Endometrium (tissue), 2 donors: ENCODE results near the gene ABI1.
"Not testable (repeated sequence)": the region's sequence is repeated elsewhere in the genome, so short reads cannot be mapped to it uniquely, and the experiment has no call there.

Experiments
- FAIRE-seq: peaks from 2 replicates; lab custom pipeline; 2012; peaks lifted over from hg19 to GRCh38; lab: Jason Lieb, UNC
- donor health status: control.
- donor health status: control.

Gene ABI1

DNA sequence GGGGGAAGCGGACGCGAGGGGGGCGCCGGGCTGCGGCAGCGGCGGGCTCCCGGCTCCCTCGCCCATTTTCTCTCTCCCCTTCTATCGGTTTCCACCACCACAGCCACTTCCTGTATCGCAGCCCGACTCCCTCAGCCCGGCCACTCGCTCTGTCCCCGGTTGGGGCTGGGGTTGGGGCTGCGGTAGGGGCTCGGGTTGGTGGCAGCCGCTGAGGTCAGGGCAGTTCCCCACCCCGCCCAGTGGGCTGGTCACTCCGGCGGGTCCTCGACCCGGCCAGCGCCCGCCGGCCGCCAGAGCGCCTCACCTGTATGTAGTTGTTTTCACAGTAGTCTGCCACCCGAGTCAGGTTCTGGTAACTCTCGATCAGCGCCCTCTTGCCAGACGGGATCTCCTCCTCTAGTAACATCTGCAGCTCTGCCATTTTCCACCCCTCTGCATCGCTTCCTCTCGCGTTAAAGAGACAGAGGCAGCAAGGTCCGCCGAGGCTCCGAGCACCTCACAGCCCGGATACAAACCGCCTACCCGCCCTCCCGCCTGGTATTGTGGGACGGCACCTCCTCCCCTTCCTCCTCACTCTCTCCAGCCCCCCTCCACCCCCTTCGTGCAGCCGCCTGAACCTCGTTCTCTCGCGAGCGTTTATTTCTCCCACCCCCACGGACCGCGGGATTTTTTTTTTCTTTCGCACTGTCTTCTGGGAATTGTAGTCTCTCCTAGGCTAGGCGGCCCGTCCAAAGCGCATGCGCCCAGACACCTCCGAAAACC is at the start of gene ABI1:
ABI1 (minus strand) TSS at position 516 of the 762 bp plus-strand sequence; CDS start at position 421, 95 bp downstream.
- FAIRE-seq: peak; percentile 96

DNA sequence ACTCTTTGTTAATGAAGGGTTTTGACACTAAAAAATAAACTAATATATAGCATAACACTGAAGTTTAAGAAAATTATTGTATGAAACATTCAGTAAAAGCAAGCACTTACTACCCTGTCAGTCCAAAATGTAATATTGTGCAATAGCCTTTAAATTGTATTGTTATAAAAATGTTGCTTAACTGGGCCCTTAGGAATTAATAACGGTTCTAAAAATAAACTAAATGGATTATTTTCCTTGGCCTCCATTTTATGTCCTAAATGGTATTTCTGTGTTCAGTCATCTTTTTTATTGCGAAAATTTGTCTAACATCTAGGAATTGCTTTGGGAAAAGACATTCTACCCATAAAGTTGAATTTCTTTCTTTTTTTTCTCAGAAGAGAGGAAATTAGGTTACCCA is 49.0 kb upstream of the ABI1 start:
- no peak for FAIRE-seq

DNA sequence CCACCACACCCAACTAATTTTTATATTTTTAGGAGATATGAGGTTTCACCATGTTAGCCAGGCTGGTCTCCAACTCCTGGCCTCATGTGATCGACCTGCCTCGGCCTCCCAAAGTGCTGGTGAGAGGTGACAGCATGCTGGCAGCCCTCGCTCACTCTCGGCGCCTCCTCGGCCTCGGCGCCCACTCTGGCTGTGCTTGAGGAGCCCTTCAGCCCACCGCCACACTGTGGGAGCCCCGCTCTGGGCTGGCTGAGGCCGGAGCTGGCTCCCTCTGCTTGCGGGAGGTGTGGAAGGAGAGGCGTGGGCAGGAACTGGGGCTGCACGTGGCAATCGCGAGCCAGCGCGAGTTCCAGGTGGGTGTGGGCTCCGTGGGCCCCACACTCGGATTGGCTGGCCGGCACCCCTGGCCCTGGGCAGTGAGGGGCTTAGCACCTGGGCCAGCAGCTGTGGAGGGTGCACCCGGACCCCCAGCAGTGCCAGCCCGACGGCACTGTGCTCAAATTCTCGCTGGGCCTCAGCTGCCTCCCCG is 44.6 kb upstream of the ABI1 start:
- FAIRE-seq: not testable (repeated sequence)

DNA sequence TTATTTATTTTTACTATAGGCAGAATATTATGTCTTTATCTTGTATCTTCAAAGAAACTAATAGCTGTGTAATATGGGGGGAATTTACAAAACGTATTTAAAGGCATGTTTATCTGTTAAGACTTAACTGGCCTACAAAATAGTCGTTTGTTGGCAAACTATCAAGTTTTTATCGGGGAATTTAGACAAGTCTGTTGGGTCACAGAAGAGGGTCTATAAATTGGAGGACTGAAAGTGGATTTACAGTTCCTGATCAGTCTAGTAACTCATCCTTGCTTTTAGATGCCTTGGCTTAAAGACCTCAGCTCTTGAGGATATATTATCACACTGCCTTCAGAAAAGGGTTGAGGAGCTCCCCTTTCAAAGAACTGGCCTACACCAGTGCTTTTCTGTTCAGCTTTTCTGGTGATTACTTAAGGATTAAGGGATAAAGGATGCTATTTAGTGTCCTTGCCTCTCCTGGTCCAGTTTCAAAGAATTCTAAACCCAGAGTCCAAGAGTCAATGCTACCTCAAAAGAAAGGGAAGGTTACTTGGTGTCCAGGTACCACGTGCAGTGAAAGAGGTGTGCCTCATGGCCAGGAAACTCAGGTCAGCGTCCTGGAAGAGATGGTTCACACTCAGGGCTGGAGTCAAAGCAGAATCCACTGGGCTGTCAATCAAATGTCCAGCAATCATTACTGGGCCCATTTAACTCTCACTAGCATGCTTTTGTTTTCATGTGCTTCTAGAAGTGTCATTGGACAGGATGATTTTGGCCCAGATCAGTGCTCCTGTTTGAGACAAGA is 42.9 kb upstream of the ABI1 start:
- peak; percentile 60 for FAIRE-seq

DNA sequence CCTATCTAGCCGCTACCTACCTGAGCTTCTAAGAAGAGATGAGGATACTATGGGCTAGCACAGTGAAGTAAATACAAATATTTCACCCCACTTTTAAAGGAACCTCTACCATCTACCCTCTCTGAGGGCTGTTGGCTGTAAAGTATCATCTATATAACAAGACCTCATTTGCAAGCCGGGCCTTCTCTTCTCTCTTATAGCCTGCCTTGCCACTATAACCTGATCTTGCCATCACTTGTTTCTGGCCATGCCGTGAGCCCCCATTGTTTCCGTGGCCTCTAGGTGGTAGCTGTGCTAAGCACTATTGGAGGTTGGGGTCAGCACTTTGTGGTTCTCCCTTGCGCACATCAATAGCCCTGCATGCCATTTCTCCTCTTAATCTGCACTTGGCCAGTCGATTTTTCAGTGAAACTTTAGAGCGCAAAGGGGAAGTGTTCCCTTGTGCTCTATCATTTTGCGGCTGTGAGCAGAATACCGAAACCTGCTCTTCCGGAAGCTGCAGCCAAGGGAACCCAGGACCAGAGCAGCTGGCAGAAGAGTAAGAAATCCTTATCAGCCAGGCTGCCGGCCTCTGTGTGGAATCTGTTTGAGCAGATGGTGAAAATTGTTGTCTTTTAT is 31.7 kb upstream of the ABI1 start:
- not testable (repeated sequence) for FAIRE-seq

DNA sequence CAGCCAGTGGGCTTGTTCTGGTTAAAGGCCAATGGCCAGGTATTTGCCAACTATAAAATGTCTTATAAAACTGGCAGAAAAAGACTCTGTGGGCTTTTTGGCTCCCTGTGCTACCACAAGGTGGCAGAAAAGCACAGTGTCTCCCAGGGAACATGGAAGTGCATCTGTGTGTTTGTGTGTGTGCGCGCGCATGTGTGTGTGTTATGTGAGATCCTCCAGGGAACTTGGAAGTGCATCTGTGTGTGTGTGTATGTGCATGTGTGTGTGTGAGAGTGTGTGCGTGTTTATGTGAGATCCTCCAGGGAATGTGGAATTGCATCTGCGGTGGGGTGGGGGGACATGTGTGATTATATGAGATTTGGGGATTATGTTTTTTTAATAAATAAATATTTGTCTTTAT is 30.2 kb upstream of the ABI1 start:
- FAIRE-seq: no peak

DNA sequence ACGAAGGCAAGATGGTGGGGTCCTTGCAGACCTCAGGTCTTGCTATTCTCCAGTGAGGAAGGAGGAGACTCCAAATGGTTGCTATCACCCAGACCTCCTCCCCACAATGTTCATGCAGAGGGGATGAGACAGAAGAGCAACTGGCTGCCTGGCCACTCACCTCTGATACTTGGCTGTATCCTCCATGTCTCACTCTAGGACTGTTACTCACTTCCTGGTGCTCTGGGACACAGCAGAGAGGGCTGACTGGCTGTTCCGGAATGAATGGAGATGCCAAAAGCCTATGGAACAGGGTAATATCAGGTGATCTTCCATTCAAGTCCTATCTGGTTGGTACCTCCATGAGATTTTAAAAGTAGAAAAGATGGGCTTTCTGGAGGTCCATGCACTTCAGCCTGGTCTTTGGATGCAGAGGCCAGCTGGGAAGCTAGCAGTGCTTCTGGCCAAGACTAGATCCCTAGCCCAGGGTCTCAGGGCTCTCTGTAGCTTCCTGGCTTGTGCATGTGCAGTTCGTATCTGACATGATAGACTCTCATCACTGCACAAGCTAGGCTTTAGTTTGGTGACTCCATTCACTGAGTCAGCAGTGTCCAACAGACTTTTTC is 27.0 kb upstream of the ABI1 start:
- FAIRE-seq: no peak

DNA sequence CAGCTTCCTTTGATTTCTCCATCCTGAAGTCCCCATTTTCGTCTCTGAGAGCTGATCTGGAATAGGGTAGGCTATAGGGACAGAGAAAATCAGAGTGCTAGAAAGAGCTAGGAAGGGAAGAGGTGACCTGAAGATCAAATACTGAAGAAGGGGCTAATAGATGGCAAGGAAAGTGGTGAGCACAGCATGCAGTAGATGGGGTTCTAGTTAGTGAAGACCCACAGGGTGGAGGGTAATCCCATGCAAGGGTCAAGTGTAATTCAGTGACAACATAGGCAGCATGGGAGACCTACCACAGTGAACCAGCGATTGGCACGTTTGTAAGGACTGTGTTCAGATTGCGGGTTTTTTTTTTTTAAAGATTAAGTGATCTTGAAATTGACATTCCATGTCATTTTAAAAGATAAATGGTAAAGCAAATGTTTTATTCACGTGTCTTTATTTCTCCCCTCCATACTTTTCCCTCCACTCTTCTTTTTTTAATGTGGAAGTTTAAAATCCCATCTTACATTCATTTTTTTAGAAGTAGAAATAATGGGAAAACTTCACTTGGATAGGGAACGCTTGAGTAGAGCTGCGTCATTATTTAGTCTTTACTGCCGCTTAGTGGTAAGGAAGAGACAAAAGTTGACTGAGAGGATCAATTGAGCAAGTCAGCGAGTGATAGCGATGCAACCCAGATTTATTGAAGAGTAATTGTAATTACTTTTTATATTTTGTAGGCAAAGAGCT is 21.0 kb upstream of the ABI1 start:
- FAIRE-seq: peak; percentile 72

DNA sequence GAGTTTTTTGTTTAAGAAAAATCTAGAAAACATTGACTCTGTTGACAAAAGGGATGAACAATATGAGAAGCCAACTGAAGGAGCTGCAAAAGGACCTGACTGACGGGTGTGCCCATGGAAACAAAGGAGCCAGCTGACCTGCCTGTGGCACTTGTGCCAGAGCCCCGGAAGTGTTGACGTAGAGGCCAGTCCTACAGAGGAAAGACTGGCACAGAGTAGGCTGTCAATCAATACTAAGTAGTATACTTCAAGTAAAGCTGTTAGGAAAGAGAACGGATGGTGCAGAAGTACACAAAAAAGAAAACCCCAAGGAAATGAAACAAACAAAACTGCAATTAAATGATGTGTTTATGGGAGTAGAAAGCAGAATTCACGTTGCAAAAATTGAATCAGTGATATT is 19.0 kb upstream of the ABI1 start:
- FAIRE-seq: no peak

DNA sequence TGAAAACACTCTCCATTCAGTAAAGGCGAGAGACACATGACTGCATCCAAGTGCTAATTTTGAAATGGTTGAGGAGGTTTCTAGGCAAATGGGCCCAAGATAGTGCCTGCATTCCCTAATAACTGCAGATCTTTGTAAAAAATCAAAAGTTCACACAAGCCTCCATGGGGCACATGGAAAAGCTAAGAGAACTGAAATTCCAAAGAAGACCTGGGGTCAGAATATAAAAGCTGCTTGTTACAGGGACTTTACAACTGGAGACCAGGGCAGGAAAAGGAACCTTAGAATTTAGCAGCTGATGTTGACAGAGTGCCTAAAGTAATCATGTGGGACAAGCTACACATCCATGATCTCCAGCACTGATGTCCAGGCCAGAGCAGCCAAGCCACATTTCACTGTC is 10.0 kb upstream of the ABI1 start:
- FAIRE-seq: no peak

DNA sequence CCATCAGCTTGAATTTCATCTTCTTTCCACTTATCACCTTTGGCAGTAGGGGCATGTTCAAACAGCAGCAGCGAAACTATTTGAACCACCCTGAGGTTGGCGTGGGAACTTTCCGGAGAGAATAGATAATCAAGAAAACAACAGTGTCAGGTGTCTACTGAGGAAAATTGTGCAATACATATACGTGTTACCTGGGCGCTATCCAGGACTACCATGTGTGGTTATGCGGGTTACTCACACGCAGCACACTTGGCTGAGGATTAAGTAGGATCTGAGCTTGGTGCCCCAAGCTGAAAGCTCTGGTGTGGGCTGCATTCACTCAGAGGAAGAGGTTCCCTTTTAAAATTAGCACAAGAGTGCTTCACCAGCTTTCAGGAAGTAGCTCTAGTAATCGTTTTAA is 8.8 kb upstream of the ABI1 start:
- FAIRE-seq: no peak

DNA sequence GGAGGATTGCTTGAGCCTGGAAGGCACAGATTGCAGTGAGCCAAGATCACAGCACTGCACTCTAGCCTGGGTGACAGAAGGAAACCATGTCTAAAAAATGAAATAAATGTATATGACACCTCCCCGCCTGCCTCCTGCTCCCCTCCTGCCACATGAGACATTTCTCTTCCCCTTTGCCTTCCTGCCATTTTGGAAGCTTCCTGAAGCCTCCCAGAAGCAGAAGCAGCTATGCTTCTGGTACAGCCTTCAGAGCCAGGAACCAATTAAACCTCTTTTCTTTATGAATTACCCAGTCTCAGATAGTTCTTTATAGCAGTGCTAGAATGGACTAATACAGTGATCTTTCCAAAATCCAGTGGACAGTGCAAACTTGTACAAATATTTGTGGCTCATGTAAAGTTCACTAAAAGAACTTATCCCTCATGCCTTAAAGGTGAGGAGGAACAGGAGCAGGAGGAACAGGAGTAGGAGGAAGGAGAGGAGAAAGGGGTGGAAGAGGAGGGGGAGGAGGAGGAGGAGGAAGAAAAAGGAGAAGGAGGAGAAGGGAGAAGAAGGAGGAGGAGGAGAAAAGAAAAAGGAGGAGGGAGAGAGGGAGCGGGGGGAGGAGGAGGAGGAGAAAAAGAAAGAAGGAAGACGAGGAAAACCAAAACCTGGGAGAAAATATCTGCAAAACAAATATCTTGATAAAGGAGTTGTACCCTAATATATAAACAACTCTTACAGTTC is 2.8 kb upstream of the ABI1 start:
- no peak for FAIRE-seq

DNA sequence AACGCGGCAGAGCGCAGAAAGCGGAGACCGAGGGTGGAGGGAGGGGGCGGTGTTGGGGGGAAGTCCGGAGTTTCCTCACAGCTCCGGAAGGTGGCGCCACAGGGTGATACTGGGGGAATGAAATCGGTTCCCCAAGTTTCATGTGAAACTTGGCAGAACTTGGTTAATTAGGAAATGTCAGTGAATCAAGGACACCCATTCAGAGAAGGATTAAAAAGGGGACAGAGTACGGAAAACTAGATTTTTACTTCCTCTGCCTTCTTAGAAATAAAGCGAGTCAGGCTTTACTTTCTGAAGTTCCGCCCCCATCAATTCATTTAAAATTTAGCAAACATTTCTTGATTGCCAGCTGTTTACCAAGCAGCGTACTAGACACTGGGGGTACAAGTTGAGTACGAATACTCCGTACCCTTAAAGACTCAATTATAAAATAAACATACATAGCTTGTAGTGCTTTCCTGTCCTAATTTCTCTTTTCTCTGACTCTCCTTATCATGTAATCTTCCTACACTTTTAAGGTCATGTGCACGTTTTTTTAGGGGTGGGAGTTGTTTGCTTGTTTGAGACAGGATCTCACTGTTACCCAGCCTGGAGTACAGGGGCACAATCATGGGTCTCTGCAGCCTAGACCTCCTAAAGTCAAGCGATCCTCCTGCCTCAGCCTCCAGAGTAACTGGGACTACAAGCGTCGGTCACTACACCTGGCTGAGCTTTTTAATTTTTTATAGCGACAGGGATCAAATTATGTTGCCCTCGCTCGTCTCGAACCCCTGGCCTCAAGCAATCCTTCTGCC is 644 bp upstream of the ABI1 start:
- FAIRE-seq: no peak

DNA sequence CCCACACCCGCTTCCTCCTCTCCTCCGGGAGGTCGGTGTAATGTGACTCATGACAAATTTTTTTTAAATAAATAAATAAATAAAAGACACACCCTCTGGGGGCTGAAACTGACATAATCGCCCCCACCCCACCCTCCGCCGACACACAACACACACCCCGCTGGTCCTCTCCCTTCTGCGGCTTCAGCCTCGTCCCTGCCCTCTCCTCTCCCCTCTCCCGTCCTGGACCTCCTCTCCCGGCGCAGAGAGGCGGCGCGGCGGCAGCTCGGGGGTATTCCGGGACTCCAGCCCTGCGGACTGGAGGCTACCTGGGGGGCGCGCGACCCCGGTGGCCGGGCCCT is 686 bp downstream of the ABI1 start:
- FAIRE-seq: no peak

DNA sequence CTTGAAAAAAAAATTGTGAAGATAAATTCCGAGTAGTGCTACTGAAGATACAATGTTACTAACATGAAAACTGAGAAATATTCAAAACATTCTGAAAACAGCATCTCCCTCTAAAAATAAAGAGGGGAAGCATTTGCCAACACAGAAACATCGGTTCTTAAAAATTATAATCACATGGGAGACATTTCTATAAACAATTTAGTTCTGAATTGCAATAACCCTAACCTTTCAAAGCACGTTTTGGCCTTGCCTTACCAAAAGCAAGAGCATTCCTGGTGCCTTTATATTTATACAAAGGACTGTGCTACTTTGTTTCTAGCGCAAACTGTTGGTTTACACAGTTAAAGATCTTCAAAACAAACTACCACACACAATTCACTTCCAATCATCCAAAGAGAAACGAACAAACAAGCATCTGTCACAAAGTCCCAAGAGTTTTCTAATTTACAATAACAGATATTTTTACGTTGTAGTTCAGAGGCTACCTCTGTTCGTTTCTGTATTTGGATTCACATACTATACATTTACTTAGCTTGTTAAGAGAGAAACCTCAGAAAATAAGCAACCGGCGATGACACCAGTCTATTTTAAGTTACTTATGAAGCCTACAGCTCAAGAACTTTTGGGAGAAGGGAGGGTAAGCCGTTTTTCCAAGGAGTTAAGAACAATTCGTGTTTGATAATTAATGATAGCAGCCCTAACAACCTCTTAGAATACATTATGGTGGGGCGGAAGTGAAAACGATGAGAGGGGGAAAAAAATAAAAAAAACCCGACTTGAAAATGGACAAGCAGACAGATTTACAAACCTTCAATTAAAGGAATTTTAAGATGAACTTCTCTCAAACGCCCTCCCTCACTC is 1.3 kb downstream of the ABI1 start:
- no peak for FAIRE-seq

DNA sequence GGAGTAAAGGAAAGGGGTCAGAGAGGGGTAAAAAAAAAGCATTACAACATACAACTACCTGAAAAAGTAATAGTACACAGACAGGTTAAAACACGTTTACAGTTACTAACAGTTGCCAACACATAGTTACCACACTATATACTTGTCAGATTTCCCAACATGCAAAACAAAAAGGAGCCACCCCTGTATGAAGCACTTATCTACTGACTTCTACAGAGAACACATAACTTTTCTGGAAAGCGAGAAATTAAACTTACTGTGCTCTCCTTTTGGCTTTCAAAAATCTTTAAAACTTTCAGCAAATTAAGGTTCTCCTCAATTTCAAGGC is 2.1 kb downstream of the ABI1 start:
- no peak for FAIRE-seq

DNA sequence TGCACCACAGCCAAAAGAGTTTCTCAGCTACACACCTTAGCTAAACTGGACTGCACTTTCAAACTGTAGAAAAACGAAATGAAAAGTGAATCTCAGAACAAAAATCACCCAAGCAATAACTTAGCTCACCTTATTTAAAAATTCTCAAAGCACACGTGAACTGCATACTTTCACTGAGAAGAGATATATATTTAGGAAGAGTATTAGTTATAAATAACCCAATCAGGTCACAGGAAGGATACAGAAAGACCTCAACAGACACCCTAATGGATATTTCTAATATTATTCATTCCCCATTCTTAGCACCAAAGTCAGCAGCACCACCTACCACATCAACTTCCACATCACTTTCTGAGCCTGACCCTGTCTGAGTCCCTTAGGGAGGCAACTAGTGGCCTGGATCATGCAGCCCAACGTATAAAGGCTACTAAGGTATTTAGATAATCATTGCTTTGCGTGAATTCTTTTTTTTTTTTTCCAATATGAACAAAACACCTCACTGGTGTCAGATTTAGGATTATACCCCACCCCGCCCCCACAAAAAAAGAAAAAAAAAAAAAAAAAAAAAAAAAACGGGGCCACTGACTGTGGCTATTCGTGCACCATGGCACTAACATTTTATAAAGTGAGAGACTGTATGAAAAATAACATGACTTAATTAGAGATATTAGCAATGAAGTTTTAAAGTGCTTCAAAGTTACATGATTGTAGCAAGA is 2.6 kb downstream of the ABI1 start:
- no peak for FAIRE-seq

DNA sequence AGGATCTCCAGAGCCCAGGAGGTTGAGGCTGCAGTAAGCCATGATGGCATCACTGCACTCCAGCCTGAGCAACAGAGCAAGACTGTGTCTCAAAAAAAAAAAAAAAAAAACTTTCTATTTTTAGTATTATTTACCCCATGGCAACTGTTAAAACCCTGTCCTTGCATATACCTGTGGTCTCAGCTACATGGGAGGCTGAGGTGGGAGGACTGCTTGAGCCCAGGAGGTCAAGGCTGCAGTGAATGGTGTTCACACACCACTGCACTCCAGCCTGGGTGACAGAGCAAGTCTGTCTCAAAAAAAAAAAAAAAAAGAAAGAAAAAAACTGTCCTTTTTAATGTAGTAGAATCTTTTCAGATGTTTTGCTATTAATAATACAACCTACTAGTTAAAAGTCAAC is 3.2 kb downstream of the ABI1 start:
- not testable (repeated sequence) for FAIRE-seq

DNA sequence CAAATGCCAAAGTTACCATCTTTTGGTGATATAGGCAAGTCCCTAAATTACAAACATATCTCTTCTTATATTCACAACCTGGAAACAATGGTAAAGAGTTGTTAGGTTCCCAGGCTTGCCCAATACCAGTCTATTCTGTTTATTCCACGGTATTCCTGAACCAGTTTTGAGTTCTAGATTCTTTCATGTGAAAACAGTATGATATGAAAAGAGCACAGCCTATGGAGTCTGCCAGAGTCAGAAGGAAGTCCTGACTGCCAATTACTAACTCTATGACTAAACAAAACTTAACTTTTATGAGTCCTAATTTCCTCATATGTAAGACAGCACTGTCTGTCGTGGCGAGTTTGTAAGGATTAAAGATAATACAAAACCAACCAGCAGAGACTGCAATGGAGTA is 5.6 kb downstream of the ABI1 start:
- FAIRE-seq: no peak
